Uterus (tissue), 4 donors: ENCODE data around the gene C2orf49. TPM values are rescaled to one million over a fixed set of nuclear protein-coding genes. Genes with fewer than 3 reads are reported as not detected.

Experiments used
- DNase-seq, 2 donors: peaks; one replicate each; pipeline ENCODE4 v3.0.0-alpha.2; 2019 to 2020
- H3K27ac ChIP-seq, 2 donors: fragments of 200-600 bp; sonication (generic); 1 replicate in 1 of 2; 2 replicates in 1 of 2; pipeline ENCODE4 v1.5.1; 2016 to 2018
- H3K27me3 ChIP-seq, 2 donors: fragments of 200-600 bp; sonication (generic); one replicate each; pipeline ENCODE4 v1.5.1; 2018 to 2019; ENCODE audit warnings: control low read depth in 1 of 2
- H3K36me3 ChIP-seq, 2 donors: fragments of 200-600 bp; sonication (generic); one replicate each; pipeline ENCODE4 v1.5.1; 2019; ENCODE audit warnings: control low read depth in 1 of 2
- H3K4me1 ChIP-seq, 2 donors: fragments of 200-600 bp; sonication (generic); one replicate each; pipeline ENCODE4 v1.5.1; 2018 to 2019; ENCODE audit warnings: control low read depth in 1 of 2
- H3K4me3 ChIP-seq, 2 donors: fragments of 200-600 bp; sonication (generic); 1 replicate in 1 of 2; 2 replicates in 1 of 2; pipeline ENCODE4 v1.5.1; 2018 to 2019; ENCODE audit warnings: mild to moderate bottlenecking in 1 of 2
- H3K9me3 ChIP-seq, 2 donors: fragments of 200-600 bp; sonication (generic); one replicate each; pipeline ENCODE4 v1.5.1; 2019; ENCODE audit warnings: control low read depth in 1 of 2
- POLR2A ChIP-seq, 2 donors: fragments of 450-650 bp; IDR thresholded peaks; one replicate each; pipeline ENCODE4 v1.6.1; 2016; ENCODE audit warnings: antibody characterized with exemption in 2 of 2, mild to moderate bottlenecking in 1 of 2, moderate library complexity in 1 of 2
- intact Hi-C: fragments of 100-400 bp; cut with DNase I; formaldehyde crosslinking; loops from one replicate; pipeline ENCODE4 v1.15.1; 2023; ENCODE audit warnings: low total_unique reads
- total RNA-seq, 4 donors: library from RNA; depleted of rRNA in 3 of 4; stranded (reverse); fragments of >200 nt in 3 of 4; gene quantifications; one replicate each; pipeline versions ENCODE4 v1.1.0 to v1.2.4, GENCODE V29; 2014 to 2023
- TF ChIP-seq, protein P1 (sequence below), 4 experiments: fragments of 200-600 bp in 2 of 4; fragments of 450-650 bp in 2 of 4; sonication (generic) in 2 of 4; IDR thresholded peaks; one replicate each; pipeline ENCODE4 v1.5.1; 2016 to 2019; ENCODE audit warnings: antibody characterized with exemption in 4 of 4, mild to moderate bottlenecking in 2 of 4, moderate library complexity in 1 of 4
- donor health status: DM: yes; HTN: yes; CAD: no.

C2orf49 gene
- total RNA-seq, 4 donors from 2014 or later: 10.2 to 62.6 (median 22.8) TPM

DNA sequence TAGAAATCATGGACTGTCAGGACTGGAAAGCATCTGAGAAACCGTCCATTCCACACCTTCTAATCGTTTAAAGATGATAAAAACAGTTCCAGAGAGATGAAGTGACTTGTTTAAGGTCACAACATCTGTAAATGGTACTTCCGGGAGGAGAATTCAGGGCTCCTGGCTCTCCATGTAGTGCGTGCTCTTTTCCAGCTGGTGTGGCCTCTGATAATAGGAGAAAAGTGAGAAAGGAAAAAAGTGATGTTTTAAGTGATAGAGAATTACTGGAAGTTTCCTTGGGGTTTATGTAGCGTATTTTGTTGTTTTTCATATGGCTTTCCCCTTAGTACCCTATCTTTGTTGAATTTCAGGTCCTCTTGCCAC, 663 bp downstream of the C2orf49 start:
- no peak for DNase-seq
- H3K9me3 ChIP-seq: no peaks in the 10 kb centered on the region
- H3K4me3 ChIP-seq: peak overlapping the region; percentile 78 to 87
- H3K36me3 ChIP-seq: no peaks in the 10 kb centered on the region
- H3K27me3 ChIP-seq: no peaks in the 10 kb centered on the region
- H3K4me1 ChIP-seq: peaks cover 0 to 9% of the 10 kb centered on the region in 2 donors
- intact Hi-C loops: no loop called here
- H3K27ac ChIP-seq: peak overlapping the region; percentile 94 to 95
- TF ChIP-seq, protein P1, sequence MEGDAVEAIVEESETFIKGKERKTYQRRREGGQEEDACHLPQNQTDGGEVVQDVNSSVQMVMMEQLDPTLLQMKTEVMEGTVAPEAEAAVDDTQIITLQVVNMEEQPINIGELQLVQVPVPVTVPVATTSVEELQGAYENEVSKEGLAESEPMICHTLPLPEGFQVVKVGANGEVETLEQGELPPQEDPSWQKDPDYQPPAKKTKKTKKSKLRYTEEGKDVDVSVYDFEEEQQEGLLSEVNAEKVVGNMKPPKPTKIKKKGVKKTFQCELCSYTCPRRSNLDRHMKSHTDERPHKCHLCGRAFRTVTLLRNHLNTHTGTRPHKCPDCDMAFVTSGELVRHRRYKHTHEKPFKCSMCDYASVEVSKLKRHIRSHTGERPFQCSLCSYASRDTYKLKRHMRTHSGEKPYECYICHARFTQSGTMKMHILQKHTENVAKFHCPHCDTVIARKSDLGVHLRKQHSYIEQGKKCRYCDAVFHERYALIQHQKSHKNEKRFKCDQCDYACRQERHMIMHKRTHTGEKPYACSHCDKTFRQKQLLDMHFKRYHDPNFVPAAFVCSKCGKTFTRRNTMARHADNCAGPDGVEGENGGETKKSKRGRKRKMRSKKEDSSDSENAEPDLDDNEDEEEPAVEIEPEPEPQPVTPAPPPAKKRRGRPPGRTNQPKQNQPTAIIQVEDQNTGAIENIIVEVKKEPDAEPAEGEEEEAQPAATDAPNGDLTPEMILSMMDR (IDR thresholded peaks at IDR 0.05): no peak
- no peak for TF ChIP-seq POLR2A (IDR thresholded peaks at IDR 0.05)

GRCh38 chr2:105339414-105339813, 2.1 kb downstream of the C2orf49 start:
- Histone ChIP-seq H3K36me3 (no peaks in the 10 kb centered on the region), H3K4me3 (no peak overlapping the region), H3K27me3 (no peaks in the 10 kb centered on the region), H3K4me1 (peaks cover 0 to 9% of the 10 kb centered on the region in 2 donors), H3K27ac (no peak overlapping the region), H3K9me3 (no peaks in the 10 kb centered on the region)
- TF ChIP-seq, protein P1 (IDR thresholded peaks at IDR 0.05): no peak
- no peak for TF ChIP-seq POLR2A (IDR thresholded peaks at IDR 0.05)
- no peak for DNase-seq
- intact Hi-C loops: no loop called here

DNA sequence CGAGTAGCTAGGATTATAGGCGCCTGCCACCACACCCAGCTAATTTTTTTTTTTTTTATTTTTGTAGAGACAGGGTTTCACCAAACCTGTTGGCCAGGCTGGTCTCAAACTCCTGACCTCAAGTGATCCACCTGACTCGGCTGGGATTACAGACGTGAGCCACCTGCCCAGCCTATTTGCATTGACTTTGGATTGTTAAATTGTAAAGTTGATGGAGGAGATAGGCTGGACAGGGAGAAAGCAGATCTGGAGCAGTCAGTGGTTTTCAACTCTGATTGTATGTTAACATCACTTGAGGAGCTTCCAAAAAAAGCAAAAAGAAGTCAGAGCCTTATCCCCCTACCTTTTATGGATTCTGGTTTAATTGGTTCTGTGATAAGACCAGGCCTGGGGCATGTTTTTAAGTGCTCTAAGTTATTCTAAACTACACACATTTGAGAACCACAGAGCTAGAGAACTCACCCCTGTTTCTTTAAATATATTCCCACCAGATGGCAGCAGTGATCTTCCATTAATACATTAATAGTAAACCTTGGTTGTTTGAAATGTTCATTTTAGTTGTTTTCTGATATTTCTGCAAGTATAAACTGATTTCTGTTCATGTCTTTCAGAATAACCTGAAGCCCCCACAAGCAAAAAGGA, 7.5 kb downstream of the C2orf49 start:
- Histone ChIP-seq H3K4me1 (no peaks in the 10 kb centered on the region), H3K4me3 (no peak overlapping the region), H3K27me3 (no peaks in the 10 kb centered on the region), H3K9me3 (no peaks in the 10 kb centered on the region), H3K36me3 (no peaks in the 10 kb centered on the region), H3K27ac (no peak overlapping the region)
- intact Hi-C loops: no loop called here
- DNase-seq: no peak
- TF ChIP-seq, protein P1 (IDR thresholded peaks at IDR 0.05): peak in 3 of 4 experiments; percentile 26 to 38 (median 30)
- TF ChIP-seq POLR2A (IDR thresholded peaks at IDR 0.05): no peak

GRCh38 chr2:105357122-105357521, 19.8 kb downstream of the C2orf49 start:
- Histone ChIP-seq H3K36me3 (no peaks in the 10 kb centered on the region), H3K9me3 (peaks cover 0 to 7% of the 10 kb centered on the region in 2 donors), H3K4me1 (no peaks in the 10 kb centered on the region), H3K27me3 (no peaks in the 10 kb centered on the region), H3K27ac (no peak overlapping the region), H3K4me3 (no peak overlapping the region)
- intact Hi-C loops: no loop called here
- TF ChIP-seq, protein P1 (IDR thresholded peaks at IDR 0.05): no peak
- no peak for TF ChIP-seq POLR2A (IDR thresholded peaks at IDR 0.05)
- DNase-seq: no peak

GRCh38 chr2:105358593-105358992, 21.3 kb downstream of the C2orf49 start:
- H3K36me3 ChIP-seq: no peaks in the 10 kb centered on the region
- no peak for TF ChIP-seq POLR2A (IDR thresholded peaks at IDR 0.05)
- TF ChIP-seq, protein P1 (IDR thresholded peaks at IDR 0.05): no peak
- H3K4me3 ChIP-seq: no peak overlapping the region
- H3K4me1 ChIP-seq: no peaks in the 10 kb centered on the region
- H3K27ac ChIP-seq: no peak overlapping the region
- H3K27me3 ChIP-seq: no peaks in the 10 kb centered on the region
- no peak for DNase-seq
- H3K9me3 ChIP-seq: peaks cover 0 to 7% of the 10 kb centered on the region in 2 donors
- intact Hi-C loops: no loop called here
